ENCODE data around the gene RPS6KA5.

DNA sequence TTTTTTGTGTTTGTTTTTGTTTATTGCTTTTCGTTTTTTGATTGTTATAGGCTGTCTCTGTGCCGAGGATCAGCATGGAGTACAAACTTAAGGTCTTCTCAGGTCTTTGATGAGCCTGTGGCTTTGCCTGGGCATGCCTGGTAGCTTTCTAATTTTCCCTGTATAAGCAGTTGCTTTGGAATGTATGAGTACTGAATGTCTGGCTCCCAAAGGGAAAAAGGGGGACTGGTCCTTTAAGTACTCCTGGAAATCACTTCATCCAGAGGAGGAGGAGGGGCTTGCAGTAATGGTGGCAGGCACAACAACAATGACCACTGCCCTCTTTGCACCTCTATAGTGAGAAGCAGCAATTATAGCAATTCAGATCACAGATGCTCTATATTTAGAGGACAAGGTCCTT lies 176.7 kb downstream of the RPS6KA5 start:
- TF ChIP-seq EZH2phosphoT487 (IDR thresholded peaks at IDR 0.05; ENCODE audit: low read length) (no peak), EZH2 (optimal IDR thresholded peaks at IDR 0.05; ENCODE audit: low read depth, low read length) (no peak)
